ENCODE data around the gene SELENOM.

SELENOM gene

DNA sequence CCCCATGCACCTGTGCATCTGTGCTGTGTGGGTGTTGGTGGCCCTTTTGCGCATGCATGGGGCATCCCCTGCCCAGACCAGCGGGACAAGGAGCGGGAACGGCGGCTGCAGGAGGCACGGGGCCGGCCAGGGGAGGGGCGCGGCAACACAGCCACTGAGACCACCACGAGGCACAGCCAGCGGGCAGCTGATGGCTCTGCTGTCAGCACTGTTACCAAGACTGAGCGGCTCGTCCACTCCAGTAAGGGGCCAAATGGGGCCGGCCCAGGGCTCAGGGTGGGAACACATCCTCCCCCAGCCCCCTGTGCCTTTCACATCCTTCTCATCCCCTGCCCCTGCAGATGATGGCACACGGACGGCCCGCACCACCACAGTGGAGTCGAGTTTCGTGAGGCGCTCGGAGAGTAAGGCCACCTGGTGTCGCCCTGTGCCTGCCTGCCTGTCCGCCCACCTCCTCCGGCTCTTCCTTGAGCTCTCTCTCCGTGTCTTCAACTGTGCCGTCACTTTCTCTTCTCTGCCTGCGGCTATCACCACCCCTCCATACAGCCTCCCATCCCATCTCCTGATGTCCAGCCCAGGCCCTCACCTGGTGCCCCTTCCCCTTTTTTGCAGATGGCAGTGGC lies 10.6 kb downstream of the SELENOM start:
- FAIRE-seq (no peak), DNase-seq (ENCODE audit: insufficient read length, low spot score) (no peak)
- TF ChIP-seq PAX5 (IDR thresholded peaks at IDR 0.05; ENCODE audit: insufficient read depth, low read length, severe bottlenecking) (no peak), POU2F2 (IDR thresholded peaks at IDR 0.05; ENCODE audit: low read depth, low read length) (no peak), TAF1 (IDR thresholded peaks at IDR 0.05; ENCODE audit: low read depth, low read length) (no peak), POLR2A (IDR thresholded peaks at IDR 0.05; ENCODE audit: low read depth, low read length) (no peak)

DNA sequence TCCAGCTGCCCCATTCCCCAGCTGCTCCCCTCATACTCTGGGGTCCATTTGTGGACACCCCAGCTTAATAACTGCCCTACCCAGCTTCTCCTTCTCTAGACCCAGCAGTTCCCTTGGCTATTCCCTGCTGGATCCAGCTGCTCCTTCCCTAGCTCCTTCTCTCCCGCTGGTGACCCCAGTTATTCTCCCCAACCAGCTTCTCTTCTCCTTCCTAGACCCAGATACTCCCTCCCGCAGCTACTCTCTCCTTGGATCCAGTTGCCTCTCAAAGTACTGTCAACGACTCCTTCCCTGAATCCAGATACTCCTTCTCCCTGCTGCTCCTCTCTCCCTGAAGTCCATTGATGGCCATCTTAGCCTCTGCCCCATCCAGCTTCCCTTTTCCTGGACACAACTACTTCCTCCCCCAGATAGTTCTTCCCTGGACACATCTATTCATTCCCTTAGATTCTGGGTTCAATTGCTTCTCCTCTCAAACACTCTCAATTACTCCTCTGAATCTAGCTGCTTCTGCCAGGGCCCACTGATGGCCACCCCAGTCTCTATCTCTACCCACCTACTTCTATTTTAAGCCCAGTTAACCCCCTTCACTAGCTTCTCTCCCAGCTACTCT lies 11.6 kb downstream of the SELENOM start:
- no peak for DNase-seq (ENCODE audit: insufficient read length, low spot score)
- no peak for FAIRE-seq
- TF ChIP-seq POLR2A (IDR thresholded peaks at IDR 0.05; ENCODE audit: low read depth, low read length) (no peak), SPI1 (IDR thresholded peaks at IDR 0.05; ENCODE audit: low read depth, low read length) (no peak), PAX5 (IDR thresholded peaks at IDR 0.05; ENCODE audit: insufficient read depth, low read length, severe bottlenecking) (no peak), POLR2AphosphoS5 (IDR thresholded peaks at IDR 0.05; ENCODE audit: low read depth, low read length) (no peak)

DNA sequence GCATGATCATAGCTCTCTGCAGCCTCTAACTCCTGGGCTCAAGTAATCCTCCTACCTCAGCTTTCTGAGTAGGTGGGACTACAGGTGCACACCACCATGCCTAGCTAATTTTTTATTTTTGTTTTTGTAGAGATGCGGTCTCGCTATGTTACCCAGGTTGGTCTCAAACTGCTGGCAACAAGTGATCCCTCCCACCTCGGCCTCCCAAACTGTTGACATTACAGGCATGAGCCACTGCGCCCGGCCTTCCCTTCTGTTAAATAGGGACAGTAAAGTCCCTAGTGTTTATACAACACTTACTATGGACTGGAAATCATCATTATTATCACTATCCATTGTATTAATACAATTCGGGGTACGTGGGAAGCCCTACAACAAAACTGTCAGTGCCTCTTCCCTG lies 12.6 kb downstream of the SELENOM start:
- TF ChIP-seq SPI1 (IDR thresholded peaks at IDR 0.05; ENCODE audit: low read depth, low read length) (no peak), TAF1 (IDR thresholded peaks at IDR 0.05; ENCODE audit: low read depth, low read length) (no peak), POU2F2 (IDR thresholded peaks at IDR 0.05; ENCODE audit: low read depth, low read length) (no peak), PAX5 (IDR thresholded peaks at IDR 0.05; ENCODE audit: insufficient read depth, low read length, severe bottlenecking) (no peak), POLR2A (IDR thresholded peaks at IDR 0.05; ENCODE audit: low read depth, low read length) (no peak), POLR2AphosphoS5 (IDR thresholded peaks at IDR 0.05; ENCODE audit: low read depth, low read length) (no peak)
- FAIRE-seq (no peak), DNase-seq (ENCODE audit: insufficient read length, low spot score) (no peak)

DNA sequence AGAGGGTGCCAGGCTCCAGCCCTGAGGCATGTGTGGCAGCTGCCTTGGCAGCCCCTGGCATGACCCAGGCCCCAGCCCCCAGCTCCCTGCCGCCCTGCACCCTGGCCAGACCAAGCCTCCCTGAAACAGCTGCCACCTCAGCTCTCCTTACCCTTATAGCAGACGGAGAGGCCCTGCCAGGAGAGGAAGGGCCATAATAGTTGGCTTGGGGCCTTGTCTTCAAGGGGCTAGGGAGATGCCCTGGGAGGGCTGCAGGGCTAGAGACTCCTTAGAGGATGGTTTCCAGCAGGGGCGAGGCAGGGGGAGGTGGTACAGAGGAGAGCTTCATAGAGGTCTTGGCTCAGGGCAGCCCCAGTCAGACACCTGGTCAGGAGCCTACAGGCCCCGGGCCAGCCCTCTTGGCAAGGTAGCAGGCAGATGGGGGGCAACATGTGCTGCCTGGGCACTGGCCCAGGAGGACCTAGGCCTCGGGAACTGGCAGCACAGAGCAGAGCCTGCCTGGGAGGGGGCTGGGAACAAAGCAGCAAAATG lies 13.3 kb downstream of the SELENOM start:
- no peak for TF ChIP-seq POU2F2 (IDR thresholded peaks at IDR 0.05; ENCODE audit: low read depth, low read length)
- TF ChIP-seq PAX5 (IDR thresholded peaks at IDR 0.05; ENCODE audit: insufficient read depth, low read length, severe bottlenecking), result no peak
- TF ChIP-seq POLR2A (IDR thresholded peaks at IDR 0.05; ENCODE audit: low read depth, low read length), result no peak
- FAIRE-seq (no peak), DNase-seq (ENCODE audit: insufficient read length, low spot score) (peak; percentile 16)

DNA sequence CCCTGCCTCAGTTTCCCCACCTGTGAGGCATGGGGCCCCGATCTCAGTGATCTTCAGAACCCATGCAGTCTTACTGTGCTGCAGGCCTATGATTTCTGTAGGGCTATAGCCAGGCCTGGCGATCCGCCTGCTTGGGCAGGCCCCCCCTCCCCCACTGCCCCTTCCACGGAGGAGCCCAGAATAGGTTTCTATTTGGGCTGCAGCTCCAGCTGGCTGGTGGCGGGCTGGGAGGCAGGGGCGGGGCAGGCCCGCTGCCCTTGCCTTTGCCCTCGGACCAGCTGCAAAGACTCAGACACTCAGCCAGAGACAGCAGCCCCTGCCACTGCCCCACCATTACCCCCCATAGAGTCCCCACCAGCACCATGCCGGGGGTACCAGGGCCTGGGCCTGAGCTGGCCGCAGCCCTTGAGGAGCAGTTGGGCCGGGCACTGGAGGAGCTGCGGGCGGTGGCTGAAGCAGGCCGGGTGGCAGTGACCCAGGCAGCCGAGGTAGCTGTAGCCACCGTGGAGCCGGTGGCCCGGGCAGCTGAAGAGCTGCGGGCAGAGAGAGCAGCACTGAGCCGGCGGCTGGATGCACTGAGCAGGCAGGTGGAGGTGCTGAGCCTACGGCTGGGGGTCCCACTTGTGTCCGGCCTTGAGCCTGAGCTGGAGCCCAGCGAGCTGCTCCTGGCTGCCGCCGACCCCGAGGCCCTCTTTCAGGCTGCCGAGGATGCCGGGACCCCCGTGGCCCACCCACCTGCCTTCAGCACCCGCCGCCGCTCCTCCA lies 14.1 kb downstream of the SELENOM start:
- DNase-seq (ENCODE audit: insufficient read length, low spot score), result peak; percentile 12
- TF ChIP-seq POLR2A (IDR thresholded peaks at IDR 0.05; ENCODE audit: low read depth, low read length) (no peak), POU2F2 (IDR thresholded peaks at IDR 0.05; ENCODE audit: low read depth, low read length) (no peak), PAX5 (IDR thresholded peaks at IDR 0.05; ENCODE audit: insufficient read depth, low read length, severe bottlenecking) (no peak), SPI1 (IDR thresholded peaks at IDR 0.05; ENCODE audit: low read depth, low read length) (no peak), TAF1 (IDR thresholded peaks at IDR 0.05; ENCODE audit: low read depth, low read length) (no peak), POLR2AphosphoS5 (IDR thresholded peaks at IDR 0.05; ENCODE audit: low read depth, low read length) (no peak)
- no peak for FAIRE-seq

DNA sequence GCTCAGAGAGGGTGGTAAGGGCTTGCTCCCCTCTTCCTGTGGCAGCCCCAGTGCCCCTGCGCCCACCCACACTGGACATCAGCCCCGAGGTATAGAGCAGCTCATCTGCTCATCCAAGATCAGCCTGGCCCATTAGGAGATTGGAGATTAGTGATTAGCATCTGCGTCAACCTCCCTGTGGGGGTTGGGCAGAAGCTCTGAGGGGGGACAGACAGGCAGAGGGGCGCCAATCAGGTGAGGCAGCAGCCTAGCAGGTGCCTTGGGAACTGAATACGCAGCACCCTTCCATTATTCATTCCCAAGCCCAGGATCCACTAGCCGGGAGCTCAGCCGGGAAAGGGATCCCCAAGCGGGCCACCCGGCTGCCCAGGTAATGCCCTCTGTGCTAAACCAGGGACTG lies 15.2 kb downstream of the SELENOM start:
- TF ChIP-seq TAF1 (IDR thresholded peaks at IDR 0.05; ENCODE audit: low read depth, low read length) (no peak), SPI1 (IDR thresholded peaks at IDR 0.05; ENCODE audit: low read depth, low read length) (no peak), POLR2A (IDR thresholded peaks at IDR 0.05; ENCODE audit: low read depth, low read length) (no peak), POU2F2 (IDR thresholded peaks at IDR 0.05; ENCODE audit: low read depth, low read length) (no peak), PAX5 (IDR thresholded peaks at IDR 0.05; ENCODE audit: insufficient read depth, low read length, severe bottlenecking) (no peak), POLR2AphosphoS5 (IDR thresholded peaks at IDR 0.05; ENCODE audit: low read depth, low read length) (no peak)
- DNase-seq (ENCODE audit: insufficient read length, low spot score) (peak; percentile 13), FAIRE-seq (no peak)

DNA sequence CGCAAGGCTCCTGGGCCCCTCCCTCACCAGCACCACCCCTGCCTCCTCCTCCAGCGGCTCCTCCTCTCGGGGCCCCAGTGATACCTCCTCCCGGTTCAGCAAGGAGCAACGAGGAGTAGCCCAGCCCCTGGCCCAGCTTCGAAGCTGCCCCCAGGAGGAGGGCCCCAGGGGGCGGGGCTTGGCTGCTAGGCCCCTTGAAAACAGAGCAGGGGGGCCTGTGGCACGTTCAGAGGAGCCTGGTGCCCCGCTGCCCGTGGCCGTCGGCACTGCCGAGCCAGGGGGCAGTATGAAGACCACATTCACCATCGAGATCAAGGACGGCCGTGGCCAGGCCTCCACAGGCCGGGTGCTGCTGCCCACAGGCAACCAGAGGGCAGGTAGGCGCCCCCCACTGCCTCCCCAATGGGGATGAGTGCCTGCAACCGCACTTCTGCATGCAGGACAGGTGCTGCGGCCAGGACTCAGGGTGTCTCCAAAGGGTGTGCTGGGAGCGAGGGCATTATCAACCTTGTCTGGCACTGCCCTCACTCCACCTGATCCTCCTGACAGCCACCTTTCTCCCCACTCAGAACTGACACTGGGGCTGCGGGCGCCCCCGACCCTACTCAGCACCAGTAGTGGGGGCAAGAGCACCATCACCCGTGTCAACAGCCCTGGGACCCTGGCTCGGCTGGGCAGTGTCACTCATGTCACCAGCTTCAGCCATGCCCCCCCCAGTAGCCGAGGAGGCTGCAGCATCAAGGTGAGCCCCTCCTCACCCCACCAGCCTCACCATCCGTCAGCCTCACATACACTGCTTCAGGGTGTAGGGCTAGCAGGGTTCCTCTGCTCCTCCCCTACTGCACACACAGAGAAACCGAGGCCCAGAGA lies 16.0 kb downstream of the SELENOM start:
- FAIRE-seq, result no peak
- no peak for TF ChIP-seq POU2F2 (IDR thresholded peaks at IDR 0.05; ENCODE audit: low read depth, low read length)
- TF ChIP-seq PAX5 (IDR thresholded peaks at IDR 0.05; ENCODE audit: insufficient read depth, low read length, severe bottlenecking), result no peak

DNA sequence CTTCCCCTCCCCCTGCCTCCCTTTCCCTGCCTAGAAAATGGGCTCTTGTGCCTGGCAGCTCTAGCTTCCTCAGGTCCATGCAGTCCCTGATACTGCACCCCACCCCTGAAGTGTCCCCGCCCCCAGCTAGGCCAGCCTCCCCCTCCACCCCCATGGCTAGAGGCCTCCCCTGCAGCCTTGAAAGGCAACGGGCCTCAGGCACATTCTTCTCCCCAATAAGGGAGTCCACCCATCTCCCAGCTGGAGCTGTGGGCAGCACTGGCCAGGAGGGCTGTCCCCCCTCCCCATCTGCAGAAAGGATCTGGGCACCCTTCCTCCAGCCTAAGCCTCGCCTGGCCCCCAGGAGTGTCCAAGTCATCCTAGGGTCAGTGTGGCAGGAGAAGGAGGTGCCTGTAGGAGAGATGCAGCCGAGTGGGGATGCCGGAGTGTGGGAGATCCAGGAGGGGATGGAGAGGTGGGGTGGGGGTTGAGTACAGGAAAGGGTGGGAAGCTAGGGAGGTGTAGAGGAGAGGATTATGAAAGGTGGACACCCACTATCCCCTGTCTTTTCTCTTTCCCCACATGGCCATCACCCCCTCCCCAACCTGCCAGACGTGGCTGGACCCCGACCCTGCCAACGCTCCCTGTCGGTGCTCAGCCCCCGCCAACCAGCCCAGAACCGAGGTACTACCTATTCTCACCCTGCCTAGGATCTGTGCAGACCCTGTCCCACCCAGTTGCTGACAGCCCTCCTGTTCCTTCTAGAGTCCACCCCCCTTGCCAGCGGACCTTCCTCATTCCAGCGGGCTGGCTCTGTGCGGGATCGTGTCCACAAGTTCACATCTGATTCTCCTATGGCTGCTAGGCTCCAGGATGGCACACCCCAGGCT lies 16.9 kb downstream of the SELENOM start:
- TF ChIP-seq POLR2AphosphoS5 (IDR thresholded peaks at IDR 0.05; ENCODE audit: low read depth, low read length) (no peak), POLR2A (IDR thresholded peaks at IDR 0.05; ENCODE audit: low read depth, low read length) (no peak), PAX5 (IDR thresholded peaks at IDR 0.05; ENCODE audit: insufficient read depth, low read length, severe bottlenecking) (no peak), POU2F2 (IDR thresholded peaks at IDR 0.05; ENCODE audit: low read depth, low read length) (no peak), TAF1 (IDR thresholded peaks at IDR 0.05; ENCODE audit: low read depth, low read length) (no peak), SPI1 (IDR thresholded peaks at IDR 0.05; ENCODE audit: low read depth, low read length) (no peak)
- DNase-seq (ENCODE audit: insufficient read length, low spot score), result peak; percentile 12
- no peak for FAIRE-seq

More for the DNA sequence above, 16.0 kb downstream of the SELENOM start:
- peak; percentile 11 for DNase-seq (ENCODE audit: insufficient read length, low spot score)
